ENCODE results near the gene ST8SIA5. TPM values are rescaled to one million over a fixed set of nuclear protein-coding genes. Genes with fewer than 3 reads are reported as not detected.

The ST8SIA5 gene
- total RNA-seq, 2 donors from 2014 or later: 0.62 TPM; not detected in 1

- Histone ChIP-seq H3K9me3 (no peaks in the 10 kb centered on the region), H3K4me1 (replicated peaks) (no peaks in the 10 kb centered on the region), H3K4me3 (no peak overlapping the region), H3K27me3 (replicated peaks; ENCODE audit: insufficient read depth) (no peaks in the 10 kb centered on the region), H3K36me3 (no peaks in the 10 kb centered on the region), H3K27ac (no peak overlapping the region)
- 98% methylated on average over 4 of the region's 4 CpGs for WGBS
- DNase-seq (ENCODE audit: low spot score): no peak
- intact Hi-C loops (cut with DNase I): no loop called here
- TF ChIP-seq POLR2A (IDR thresholded peaks at IDR 0.05) (no peak), POLR2AphosphoS5 (IDR thresholded peaks at IDR 0.05) (no peak), CTCF (IDR thresholded peaks at IDR 0.05) (no peak)
These were observed 21.9 kb downstream of the ST8SIA5 start for GRCh38 chr18:46734981-46735380.

- TF ChIP-seq POLR2A (IDR thresholded peaks at IDR 0.05): no peak
- no peak for TF ChIP-seq POLR2AphosphoS5 (IDR thresholded peaks at IDR 0.05)
- TF ChIP-seq CTCF (IDR thresholded peaks at IDR 0.05): no peak
- WGBS: 87% methylated on average over 11 of the region's 11 CpGs
- Histone ChIP-seq H3K36me3 (no peaks in the 10 kb centered on the region), H3K27me3 (replicated peaks; ENCODE audit: insufficient read depth) (no peaks in the 10 kb centered on the region), H3K27ac (no peak overlapping the region), H3K9me3 (no peaks in the 10 kb centered on the region), H3K4me1 (replicated peaks) (no peaks in the 10 kb centered on the region), H3K4me3 (no peak overlapping the region)
- intact Hi-C loops (cut with DNase I): no loop called here
- no peak for DNase-seq (ENCODE audit: low spot score)
These were observed 23.0 kb downstream of the ST8SIA5 start for GRCh38 chr18:46733872-46734271.

GRCh38 chr18:46732801-46733200 lies 24.1 kb downstream of the ST8SIA5 start:
- no peak overlapping the region for H3K27ac ChIP-seq
- no peaks in the 10 kb centered on the region for H3K4me1 ChIP-seq (replicated peaks)
- H3K36me3 ChIP-seq: no peaks in the 10 kb centered on the region
- WGBS: 91% methylated on average over 6 of the region's 6 CpGs
- no peak for DNase-seq (ENCODE audit: low spot score)
- no peaks in the 10 kb centered on the region for H3K9me3 ChIP-seq
- TF ChIP-seq POLR2A (IDR thresholded peaks at IDR 0.05): no peak
- no peak for TF ChIP-seq POLR2AphosphoS5 (IDR thresholded peaks at IDR 0.05)
- no peak for TF ChIP-seq CTCF (IDR thresholded peaks at IDR 0.05)
- H3K27me3 ChIP-seq (replicated peaks; ENCODE audit: insufficient read depth): no peaks in the 10 kb centered on the region
- intact Hi-C loops (cut with DNase I): no loop called here
- no peak overlapping the region for H3K4me3 ChIP-seq

GRCh38 chr18:46732201-46732600 lies 24.7 kb downstream of the ST8SIA5 start:
- Histone ChIP-seq H3K9me3 (no peaks in the 10 kb centered on the region), H3K4me3 (no peak overlapping the region), H3K4me1 (replicated peaks) (no peaks in the 10 kb centered on the region), H3K36me3 (no peaks in the 10 kb centered on the region), H3K27me3 (replicated peaks; ENCODE audit: insufficient read depth) (no peaks in the 10 kb centered on the region), H3K27ac (no peak overlapping the region)
- no peak for DNase-seq (ENCODE audit: low spot score)
- 90% methylated on average over 2 of the region's 2 CpGs for WGBS
- intact Hi-C loops (cut with DNase I): no loop called here
- TF ChIP-seq CTCF (IDR thresholded peaks at IDR 0.05) (no peak), POLR2A (IDR thresholded peaks at IDR 0.05) (no peak), POLR2AphosphoS5 (IDR thresholded peaks at IDR 0.05) (no peak)

- no peaks in the 10 kb centered on the region for H3K9me3 ChIP-seq
- no peak for DNase-seq (ENCODE audit: low spot score)
- intact Hi-C loops (cut with DNase I): no loop called here
- H3K27me3 ChIP-seq (replicated peaks; ENCODE audit: insufficient read depth): no peaks in the 10 kb centered on the region
- H3K4me1 ChIP-seq (replicated peaks): no peaks in the 10 kb centered on the region
- H3K36me3 ChIP-seq: no peaks in the 10 kb centered on the region
- H3K4me3 ChIP-seq: no peak overlapping the region
- TF ChIP-seq CTCF (IDR thresholded peaks at IDR 0.05): no peak
- 88% methylated on average over 8 of the region's 8 CpGs for WGBS
- no peak overlapping the region for H3K27ac ChIP-seq
These were observed 25.5 kb downstream of the ST8SIA5 start for GRCh38 chr18:46731316-46731715.
